ENCODE measurements around the gene SCT. TPM values are rescaled to one million over a fixed set of nuclear protein-coding genes. Genes with fewer than 3 reads are reported as not detected.

Gene SCT
- polyA plus RNA-seq, 3 donors: not detected

DNA sequence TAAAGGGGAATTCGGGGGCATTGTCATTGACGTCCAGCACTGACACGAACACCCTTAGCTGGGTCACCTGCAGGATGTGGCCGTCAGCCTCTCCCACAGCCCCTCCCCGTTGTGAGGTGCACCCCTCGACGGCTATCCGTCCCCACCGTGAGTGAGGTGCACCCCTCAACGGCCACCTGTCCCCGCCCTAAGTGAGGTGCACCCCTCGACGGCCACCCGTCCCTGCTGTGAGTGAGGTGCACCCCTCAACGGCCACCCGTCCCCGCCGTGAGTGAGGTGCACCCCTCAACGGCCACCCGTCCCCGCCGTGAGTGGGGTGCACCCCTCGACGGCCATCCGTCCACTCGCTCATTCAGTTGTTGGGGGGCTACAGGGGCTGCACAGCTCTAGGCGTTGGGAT lies 5.1 kb downstream of the SCT start:
- DNase-seq: no peak
- peaks cover 3% of the 10 kb centered on the region for H4K20me1 ChIP-seq (ENCODE audit: insufficient read depth, low read length)
- H3K36me3 ChIP-seq (replicated peaks in 1 of 2; ENCODE audit: control insufficient read depth in 1 of 2, insufficient read depth in 2 of 2, low read length in 2 of 2): peaks cover 0 to 2% of the 10 kb centered on the region in 2 donors
- intact Hi-C loops (cut with micrococcal nuclease): no loop called here
- Mint-ChIP-seq H3K27ac (no peak overlapping the region), H3K9me3 (peaks cover 0 to 5% (median 0%) of the 10 kb centered on the region in 7 donors), H3K36me3 (peaks cover 0 to 23% of the 10 kb centered on the region in 2 donors), H3K4me1 (peaks cover 21% of the 10 kb centered on the region), H3K4me3 (no peak overlapping the region), H3K27me3 (ENCODE audit: low read depth in 3 of 3) (peaks cover 14 to 21% (median 21%) of the 10 kb centered on the region in 3 donors)
- no peak overlapping the region for H3K9ac ChIP-seq (ENCODE audit: insufficient read depth, low read length, poor library complexity, severe bottlenecking)
- no peaks in the 10 kb centered on the region for H3K79me2 ChIP-seq (ENCODE audit: insufficient read depth, low read length)
- H3K27ac ChIP-seq (ENCODE audit: low read depth in 1 of 2, low read length in 2 of 2): no peak overlapping the region
- no peaks in the 10 kb centered on the region for H3K9me3 ChIP-seq (replicated peaks in 1 of 2; ENCODE audit: control insufficient read depth in 1 of 2, insufficient read depth in 1 of 2, low read length in 2 of 2)
- peaks cover 18 to 24% of the 10 kb centered on the region in 2 donors for H3K4me1 ChIP-seq (ENCODE audit: control insufficient read depth in 1 of 2, insufficient read depth in 2 of 2, low read length in 2 of 2)
- no peak overlapping the region for H3K4me3 ChIP-seq (replicated peaks in 1 of 3; ENCODE audit: low read depth in 2 of 3, low read length in 3 of 3)
- no peak overlapping the region for H3K4me2 ChIP-seq (replicated peaks; ENCODE audit: extremely low read depth, low read length, poor library complexity, severe bottlenecking)
- peaks cover 2 to 18% of the 10 kb centered on the region in 2 donors for H3K27me3 ChIP-seq (ENCODE audit: control insufficient read depth in 2 of 2, insufficient read depth in 2 of 2, low read length in 2 of 2)
- no peak overlapping the region for H2AFZ ChIP-seq (ENCODE audit: insufficient read depth, low read depth, low read length, poor library complexity, severe bottlenecking)
- TF ChIP-seq, protein P1, sequence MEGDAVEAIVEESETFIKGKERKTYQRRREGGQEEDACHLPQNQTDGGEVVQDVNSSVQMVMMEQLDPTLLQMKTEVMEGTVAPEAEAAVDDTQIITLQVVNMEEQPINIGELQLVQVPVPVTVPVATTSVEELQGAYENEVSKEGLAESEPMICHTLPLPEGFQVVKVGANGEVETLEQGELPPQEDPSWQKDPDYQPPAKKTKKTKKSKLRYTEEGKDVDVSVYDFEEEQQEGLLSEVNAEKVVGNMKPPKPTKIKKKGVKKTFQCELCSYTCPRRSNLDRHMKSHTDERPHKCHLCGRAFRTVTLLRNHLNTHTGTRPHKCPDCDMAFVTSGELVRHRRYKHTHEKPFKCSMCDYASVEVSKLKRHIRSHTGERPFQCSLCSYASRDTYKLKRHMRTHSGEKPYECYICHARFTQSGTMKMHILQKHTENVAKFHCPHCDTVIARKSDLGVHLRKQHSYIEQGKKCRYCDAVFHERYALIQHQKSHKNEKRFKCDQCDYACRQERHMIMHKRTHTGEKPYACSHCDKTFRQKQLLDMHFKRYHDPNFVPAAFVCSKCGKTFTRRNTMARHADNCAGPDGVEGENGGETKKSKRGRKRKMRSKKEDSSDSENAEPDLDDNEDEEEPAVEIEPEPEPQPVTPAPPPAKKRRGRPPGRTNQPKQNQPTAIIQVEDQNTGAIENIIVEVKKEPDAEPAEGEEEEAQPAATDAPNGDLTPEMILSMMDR (IDR thresholded peaks at IDR 0.05): no peak
- 92% methylated on average over 27 of the region's 27 CpGs for WGBS (ENCODE audit: insufficient coverage)

DNA sequence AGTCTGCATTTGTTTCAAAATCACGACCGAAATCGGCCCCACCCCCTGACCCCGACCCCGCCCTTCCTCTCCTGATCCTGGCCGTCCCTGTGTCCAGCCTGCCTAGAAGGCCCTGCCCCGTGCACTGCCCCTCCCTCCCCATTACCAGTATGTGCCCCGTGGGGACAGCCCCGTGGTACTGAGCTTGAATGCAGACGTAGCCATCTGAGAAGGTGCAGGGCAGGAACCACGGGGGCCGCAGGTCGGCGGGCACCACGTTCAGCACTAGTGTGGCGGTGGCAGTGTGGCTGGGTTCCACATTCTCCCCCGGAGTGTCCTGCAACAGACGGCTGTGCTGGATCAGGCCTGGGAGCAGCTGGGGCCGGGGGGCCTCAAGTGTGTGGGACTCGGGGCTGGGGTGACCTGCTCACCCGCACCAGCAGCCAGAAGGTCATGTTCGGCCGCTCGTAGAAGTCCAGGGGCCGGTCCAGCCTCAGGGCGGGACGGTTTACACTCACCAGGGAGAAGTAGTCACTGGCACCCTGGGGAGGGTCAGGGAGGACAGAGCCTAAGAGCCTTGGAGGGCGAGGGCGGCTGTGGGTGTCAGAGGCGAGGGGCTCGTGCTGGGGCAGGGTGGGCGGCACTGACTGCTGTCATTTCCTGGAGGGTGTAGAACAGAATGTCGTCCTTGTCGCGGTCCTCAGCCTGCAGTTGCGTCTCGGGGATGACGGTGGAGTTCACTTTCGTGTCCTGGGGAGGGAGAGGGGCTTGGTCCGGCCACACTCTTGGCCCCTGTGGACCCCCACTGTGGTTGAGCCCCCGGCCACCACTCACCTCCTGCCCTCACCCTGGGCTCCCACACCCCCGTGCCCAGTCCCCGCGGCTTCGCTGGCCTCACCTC lies 5.8 kb downstream of the SCT start:
- TF ChIP-seq, protein P1 (IDR thresholded peaks at IDR 0.05): no peak
- Mint-ChIP-seq H3K27me3 (ENCODE audit: low read depth in 3 of 3) (peaks cover 8 to 15% (median 14%) of the 10 kb centered on the region in 3 donors), H3K4me3 (no peak overlapping the region), H3K36me3 (peaks cover 0 to 23% of the 10 kb centered on the region in 2 donors), H3K9me3 (peaks cover 0 to under 1% (median 0%) of the 10 kb centered on the region in 7 donors), H3K27ac (no peak overlapping the region), H3K4me1 (peaks cover 27% of the 10 kb centered on the region)
- Histone ChIP-seq H3K4me3 (replicated peaks in 1 of 3; ENCODE audit: low read depth in 2 of 3, low read length in 3 of 3) (no peak overlapping the region), H3K36me3 (replicated peaks in 1 of 2; ENCODE audit: control insufficient read depth in 1 of 2, insufficient read depth in 2 of 2, low read length in 2 of 2) (peaks cover 0 to 2% of the 10 kb centered on the region in 2 donors), H4K20me1 (ENCODE audit: insufficient read depth, low read length) (peaks cover 3% of the 10 kb centered on the region), H3K79me2 (ENCODE audit: insufficient read depth, low read length) (no peaks in the 10 kb centered on the region), H3K9ac (ENCODE audit: insufficient read depth, low read length, poor library complexity, severe bottlenecking) (no peak overlapping the region), H3K4me1 (ENCODE audit: control insufficient read depth in 1 of 2, insufficient read depth in 2 of 2, low read length in 2 of 2) (peaks cover 25 to 30% of the 10 kb centered on the region in 2 donors), H2AFZ (ENCODE audit: insufficient read depth, low read depth, low read length, poor library complexity, severe bottlenecking) (no peak overlapping the region), H3K4me2 (replicated peaks; ENCODE audit: extremely low read depth, low read length, poor library complexity, severe bottlenecking) (peak overlapping the region; percentile 27), H3K27me3 (ENCODE audit: control insufficient read depth in 2 of 2, insufficient read depth in 2 of 2, low read length in 2 of 2) (peaks cover 0 to 12% of the 10 kb centered on the region in 2 donors), H3K27ac (ENCODE audit: low read depth in 1 of 2, low read length in 2 of 2) (no peak overlapping the region), H3K9me3 (replicated peaks in 1 of 2; ENCODE audit: control insufficient read depth in 1 of 2, insufficient read depth in 1 of 2, low read length in 2 of 2) (no peaks in the 10 kb centered on the region)
- WGBS (ENCODE audit: insufficient coverage): 80% methylated on average over 39 of the region's 45 CpGs
- intact Hi-C loops (cut with micrococcal nuclease): no loop called here
- DNase-seq: no peak
